Measurements from ENCODE around the gene PRKAR1A.

Gene PRKAR1A

DNA sequence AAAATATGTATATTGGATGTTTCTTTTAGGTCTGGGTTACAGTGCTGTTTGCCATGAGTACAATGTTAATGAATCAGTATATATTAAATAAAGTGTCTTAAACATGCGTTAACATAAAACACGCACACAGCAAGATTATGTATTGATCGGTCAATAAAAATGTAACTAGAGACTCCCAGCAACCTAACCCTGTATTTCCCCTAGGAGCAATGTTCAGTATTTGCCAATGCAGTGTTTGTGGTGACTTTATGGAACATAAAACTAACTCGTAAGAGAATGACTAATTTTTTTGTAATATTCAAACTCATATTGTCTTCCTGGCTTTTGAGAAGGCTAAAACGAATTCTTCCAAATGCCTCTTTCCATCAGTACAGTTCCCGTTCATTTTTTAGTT is 22.5 kb downstream of the PRKAR1A start:
- no peak overlapping the region for H3K4me2 ChIP-seq
- peaks cover 24% of the 10 kb centered on the region for H3K4me1 ChIP-seq (ENCODE audit: low read depth, poor library complexity, severe bottlenecking)
- H3K79me2 ChIP-seq (ENCODE audit: insufficient read depth, low read depth) = no peaks in the 10 kb centered on the region
- no peak overlapping the region for H3K9ac ChIP-seq
- H3K27ac ChIP-seq = no peak overlapping the region
- no peaks in the 10 kb centered on the region for H3K27me3 ChIP-seq (ENCODE audit: insufficient read depth, low read depth)
- TF ChIP-seq, protein P1, sequence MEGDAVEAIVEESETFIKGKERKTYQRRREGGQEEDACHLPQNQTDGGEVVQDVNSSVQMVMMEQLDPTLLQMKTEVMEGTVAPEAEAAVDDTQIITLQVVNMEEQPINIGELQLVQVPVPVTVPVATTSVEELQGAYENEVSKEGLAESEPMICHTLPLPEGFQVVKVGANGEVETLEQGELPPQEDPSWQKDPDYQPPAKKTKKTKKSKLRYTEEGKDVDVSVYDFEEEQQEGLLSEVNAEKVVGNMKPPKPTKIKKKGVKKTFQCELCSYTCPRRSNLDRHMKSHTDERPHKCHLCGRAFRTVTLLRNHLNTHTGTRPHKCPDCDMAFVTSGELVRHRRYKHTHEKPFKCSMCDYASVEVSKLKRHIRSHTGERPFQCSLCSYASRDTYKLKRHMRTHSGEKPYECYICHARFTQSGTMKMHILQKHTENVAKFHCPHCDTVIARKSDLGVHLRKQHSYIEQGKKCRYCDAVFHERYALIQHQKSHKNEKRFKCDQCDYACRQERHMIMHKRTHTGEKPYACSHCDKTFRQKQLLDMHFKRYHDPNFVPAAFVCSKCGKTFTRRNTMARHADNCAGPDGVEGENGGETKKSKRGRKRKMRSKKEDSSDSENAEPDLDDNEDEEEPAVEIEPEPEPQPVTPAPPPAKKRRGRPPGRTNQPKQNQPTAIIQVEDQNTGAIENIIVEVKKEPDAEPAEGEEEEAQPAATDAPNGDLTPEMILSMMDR (conservative IDR thresholded peaks at IDR 0.05; ENCODE audit: low read depth, low read length) = no peak
- no peak overlapping the region for H3K4me3 ChIP-seq (IDR thresholded peaks at IDR 0.05; ENCODE audit: insufficient read depth, low read depth, low read length)
- H4K20me1 ChIP-seq (ENCODE audit: insufficient read depth) = no peaks in the 10 kb centered on the region
- no peaks in the 10 kb centered on the region for H3K36me3 ChIP-seq (ENCODE audit: insufficient read depth)
- no peak overlapping the region for H2AFZ ChIP-seq (ENCODE audit: low read depth)

DNA sequence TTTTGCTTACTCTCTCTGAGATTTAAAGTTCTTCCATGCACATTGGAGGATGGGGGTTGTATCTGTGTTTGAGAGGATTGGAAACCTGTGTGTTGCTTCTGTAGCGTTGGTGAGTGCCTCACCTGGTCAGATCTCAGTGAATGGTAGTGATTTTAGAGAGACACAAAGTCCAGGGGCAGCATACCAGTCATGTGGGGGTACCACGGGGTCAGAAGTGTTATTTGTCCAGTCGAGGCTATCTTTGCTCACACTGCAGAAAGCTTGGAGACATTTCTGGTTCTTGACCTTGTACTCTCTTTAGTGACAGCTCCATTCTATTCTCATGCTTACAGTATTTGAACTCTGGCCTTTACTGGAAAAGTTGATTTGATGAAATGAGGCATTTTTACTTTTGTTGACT is 23.7 kb downstream of the PRKAR1A start:
- H3K27me3 ChIP-seq (ENCODE audit: insufficient read depth, low read depth) = no peaks in the 10 kb centered on the region
- no peaks in the 10 kb centered on the region for H4K20me1 ChIP-seq (ENCODE audit: insufficient read depth)
- H3K4me2 ChIP-seq = no peak overlapping the region
- TF ChIP-seq, protein P1 (conservative IDR thresholded peaks at IDR 0.05; ENCODE audit: low read depth, low read length) = no peak
- no peak overlapping the region for H3K9ac ChIP-seq
- H3K4me3 ChIP-seq (IDR thresholded peaks at IDR 0.05; ENCODE audit: insufficient read depth, low read depth, low read length) = no peak overlapping the region
- no peaks in the 10 kb centered on the region for H3K36me3 ChIP-seq (ENCODE audit: insufficient read depth)
- H2AFZ ChIP-seq (ENCODE audit: low read depth) = no peak overlapping the region
- peaks cover 24% of the 10 kb centered on the region for H3K4me1 ChIP-seq (ENCODE audit: low read depth, poor library complexity, severe bottlenecking)
- no peaks in the 10 kb centered on the region for H3K79me2 ChIP-seq (ENCODE audit: insufficient read depth, low read depth)
- H3K27ac ChIP-seq = no peak overlapping the region

- Histone ChIP-seq H3K4me2 (no peak overlapping the region), H3K79me2 (ENCODE audit: insufficient read depth, low read depth) (no peaks in the 10 kb centered on the region), H3K36me3 (ENCODE audit: insufficient read depth) (no peaks in the 10 kb centered on the region), H3K27ac (no peak overlapping the region), H3K9ac (no peak overlapping the region), H3K4me1 (ENCODE audit: low read depth, poor library complexity, severe bottlenecking) (peaks cover under 1% of the 10 kb centered on the region), H4K20me1 (ENCODE audit: insufficient read depth) (no peaks in the 10 kb centered on the region), H3K4me3 (IDR thresholded peaks at IDR 0.05; ENCODE audit: insufficient read depth, low read depth, low read length) (no peak overlapping the region), H3K27me3 (ENCODE audit: insufficient read depth, low read depth) (no peaks in the 10 kb centered on the region), H2AFZ (ENCODE audit: low read depth) (no peak overlapping the region)
- TF ChIP-seq, protein P1 (conservative IDR thresholded peaks at IDR 0.05; ENCODE audit: low read depth, low read length) = no peak
These were observed 27.6 kb downstream of the PRKAR1A start for GRCh38 chr17:68539548-68540467.

GRCh38 chr17:68540981-68541380 is 28.8 kb downstream of the PRKAR1A start:
- Histone ChIP-seq H3K27ac (no peak overlapping the region), H3K27me3 (ENCODE audit: insufficient read depth, low read depth) (no peaks in the 10 kb centered on the region), H3K36me3 (ENCODE audit: insufficient read depth) (no peaks in the 10 kb centered on the region), H2AFZ (ENCODE audit: low read depth) (no peak overlapping the region), H3K79me2 (ENCODE audit: insufficient read depth, low read depth) (no peaks in the 10 kb centered on the region), H3K4me2 (no peak overlapping the region), H4K20me1 (ENCODE audit: insufficient read depth) (no peaks in the 10 kb centered on the region), H3K9ac (no peak overlapping the region), H3K4me1 (ENCODE audit: low read depth, poor library complexity, severe bottlenecking) (no peaks in the 10 kb centered on the region), H3K4me3 (IDR thresholded peaks at IDR 0.05; ENCODE audit: insufficient read depth, low read depth, low read length) (no peak overlapping the region)
- TF ChIP-seq, protein P1 (conservative IDR thresholded peaks at IDR 0.05; ENCODE audit: low read depth, low read length) = no peak

Data from KMS-11 (cell line).